ENCODE results near the gene IL1RAP. TPM values are rescaled to one million over a fixed set of nuclear protein-coding genes. Genes with fewer than 3 reads are reported as not detected.

Gene IL1RAP
- total RNA-seq, 4 donors from 2014 or later = 3.4 to 6.9 (median 4.9) TPM

DNA sequence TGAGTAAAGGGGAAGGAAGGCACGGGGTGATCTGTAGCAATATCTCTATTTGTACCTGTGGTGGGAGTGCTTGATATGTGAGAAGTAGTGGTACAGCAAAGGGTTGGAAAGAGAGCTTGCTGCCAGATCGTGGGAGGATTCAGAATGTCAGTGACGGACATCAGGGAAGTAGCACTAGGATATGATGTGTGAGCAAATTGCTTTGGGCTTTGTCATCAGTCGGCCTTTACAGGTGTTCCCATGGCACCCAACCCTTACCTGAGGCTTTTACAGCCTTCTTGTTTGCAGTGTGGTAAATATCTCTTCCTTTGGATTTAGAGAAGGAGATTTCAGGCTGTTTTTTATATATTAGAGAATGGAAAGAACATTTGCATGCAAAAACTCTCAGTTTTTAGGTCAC is 29.8 kb downstream of the IL1RAP start:
- TF ChIP-seq, protein P1, sequence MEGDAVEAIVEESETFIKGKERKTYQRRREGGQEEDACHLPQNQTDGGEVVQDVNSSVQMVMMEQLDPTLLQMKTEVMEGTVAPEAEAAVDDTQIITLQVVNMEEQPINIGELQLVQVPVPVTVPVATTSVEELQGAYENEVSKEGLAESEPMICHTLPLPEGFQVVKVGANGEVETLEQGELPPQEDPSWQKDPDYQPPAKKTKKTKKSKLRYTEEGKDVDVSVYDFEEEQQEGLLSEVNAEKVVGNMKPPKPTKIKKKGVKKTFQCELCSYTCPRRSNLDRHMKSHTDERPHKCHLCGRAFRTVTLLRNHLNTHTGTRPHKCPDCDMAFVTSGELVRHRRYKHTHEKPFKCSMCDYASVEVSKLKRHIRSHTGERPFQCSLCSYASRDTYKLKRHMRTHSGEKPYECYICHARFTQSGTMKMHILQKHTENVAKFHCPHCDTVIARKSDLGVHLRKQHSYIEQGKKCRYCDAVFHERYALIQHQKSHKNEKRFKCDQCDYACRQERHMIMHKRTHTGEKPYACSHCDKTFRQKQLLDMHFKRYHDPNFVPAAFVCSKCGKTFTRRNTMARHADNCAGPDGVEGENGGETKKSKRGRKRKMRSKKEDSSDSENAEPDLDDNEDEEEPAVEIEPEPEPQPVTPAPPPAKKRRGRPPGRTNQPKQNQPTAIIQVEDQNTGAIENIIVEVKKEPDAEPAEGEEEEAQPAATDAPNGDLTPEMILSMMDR (IDR thresholded peaks at IDR 0.05) = no peak
- no peak overlapping the region for H3K27ac ChIP-seq
- H3K27me3 ChIP-seq = no peaks in the 10 kb centered on the region
- DNase-seq = no peak
- no peaks in the 10 kb centered on the region for H3K36me3 ChIP-seq
- no peaks in the 10 kb centered on the region for H3K4me1 ChIP-seq
- no peak overlapping the region for H3K4me3 ChIP-seq
- H3K9me3 ChIP-seq = no peaks in the 10 kb centered on the region

DNA sequence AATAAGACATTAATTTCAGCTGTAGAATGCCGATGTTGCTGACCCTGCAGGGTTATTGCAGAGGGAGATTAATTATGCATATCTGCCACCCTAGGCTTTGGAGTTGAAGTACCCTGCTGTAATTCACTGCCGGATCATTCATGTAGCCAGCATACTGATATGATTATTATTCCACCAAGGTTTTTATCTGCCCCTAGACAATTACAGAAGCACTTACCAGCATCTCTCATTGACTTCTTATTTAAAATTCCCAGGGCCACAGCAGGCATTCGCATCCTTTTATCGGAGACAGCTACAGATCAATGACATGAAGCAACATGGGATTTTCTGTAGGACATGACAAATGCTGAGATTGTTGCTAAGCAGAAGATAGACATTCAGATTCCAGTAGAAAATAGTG is 31.3 kb downstream of the IL1RAP start:
- TF ChIP-seq POLR2A (IDR thresholded peaks at IDR 0.05) = no peak
- TF ChIP-seq, protein P1 (IDR thresholded peaks at IDR 0.05) = no peak
- Histone ChIP-seq H3K27me3 (no peaks in the 10 kb centered on the region), H3K4me3 (no peak overlapping the region), H3K36me3 (no peaks in the 10 kb centered on the region), H3K4me1 (no peaks in the 10 kb centered on the region), H3K9me3 (no peaks in the 10 kb centered on the region), H3K27ac (no peak overlapping the region)
- DNase-seq = no peak

DNA sequence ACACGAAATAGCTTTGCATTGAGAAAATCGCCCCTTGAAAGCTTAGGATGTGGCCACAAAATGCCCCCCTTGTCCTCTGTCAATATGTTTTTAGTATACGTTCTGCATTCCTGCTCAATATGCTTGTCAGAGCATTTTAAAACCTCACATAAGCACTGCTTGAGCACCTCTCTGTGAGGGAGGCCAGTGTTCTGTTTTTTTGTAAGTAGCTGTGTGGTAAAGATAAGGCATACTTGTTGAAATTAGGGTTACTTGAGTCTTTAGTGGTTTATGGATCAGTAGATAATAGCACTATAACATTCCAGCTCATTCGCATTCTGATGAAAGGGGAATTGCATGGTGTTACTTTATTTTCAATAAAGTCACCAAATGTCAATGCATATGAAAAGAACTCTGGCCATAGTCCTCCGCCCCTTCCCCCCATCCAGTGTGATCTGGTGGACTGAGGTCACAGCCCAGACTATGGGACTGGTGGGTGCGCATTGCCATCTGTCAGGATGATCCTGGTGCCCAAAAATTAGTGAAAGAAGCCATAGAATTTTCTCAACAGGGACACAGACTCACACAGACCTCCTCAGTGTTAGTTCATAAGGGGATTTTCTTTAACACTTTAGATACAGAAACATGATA is 33.1 kb downstream of the IL1RAP start:
- H3K27me3 ChIP-seq = no peaks in the 10 kb centered on the region
- no peaks in the 10 kb centered on the region for H3K4me1 ChIP-seq
- no peaks in the 10 kb centered on the region for H3K9me3 ChIP-seq
- DNase-seq = no peak
- no peak for TF ChIP-seq POLR2A (IDR thresholded peaks at IDR 0.05)
- TF ChIP-seq, protein P1 (IDR thresholded peaks at IDR 0.05) = no peak
- no peaks in the 10 kb centered on the region for H3K36me3 ChIP-seq
- no peak overlapping the region for H3K4me3 ChIP-seq
- no peak overlapping the region for H3K27ac ChIP-seq

GRCh38 chr3:190548031-190548656 is 34.3 kb downstream of the IL1RAP start:
- no peaks in the 10 kb centered on the region for H3K4me1 ChIP-seq
- DNase-seq = no peak
- TF ChIP-seq, protein P1 (IDR thresholded peaks at IDR 0.05) = no peak
- no peak for TF ChIP-seq POLR2A (IDR thresholded peaks at IDR 0.05)
- no peaks in the 10 kb centered on the region for H3K27me3 ChIP-seq
- H3K9me3 ChIP-seq = no peaks in the 10 kb centered on the region
- H3K4me3 ChIP-seq = no peak overlapping the region
- no peaks in the 10 kb centered on the region for H3K36me3 ChIP-seq
- no peak overlapping the region for H3K27ac ChIP-seq

DNA sequence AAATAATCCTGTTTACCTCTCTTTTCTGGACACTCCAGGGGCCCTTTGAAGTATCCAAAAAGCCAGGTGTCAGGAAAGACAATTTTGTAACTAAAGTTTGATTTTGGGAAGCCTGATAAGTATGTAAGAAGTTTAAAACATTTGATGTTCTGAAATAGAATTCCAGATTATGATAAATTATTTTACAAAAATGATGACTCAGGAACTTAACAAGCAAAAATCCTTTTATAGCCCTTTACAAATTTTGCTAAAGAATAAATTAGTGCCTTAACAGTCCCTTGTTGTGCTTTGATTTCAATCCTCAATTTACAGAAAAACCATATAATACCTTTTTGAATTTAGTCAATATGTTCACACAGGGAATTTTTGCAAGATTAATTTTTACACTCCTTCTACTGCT is 38.1 kb downstream of the IL1RAP start:
- Histone ChIP-seq H3K4me1 (no peaks in the 10 kb centered on the region), H3K36me3 (no peaks in the 10 kb centered on the region), H3K27ac (no peak overlapping the region), H3K9me3 (no peaks in the 10 kb centered on the region), H3K4me3 (no peak overlapping the region), H3K27me3 (no peaks in the 10 kb centered on the region)
- no peak for TF ChIP-seq POLR2A (IDR thresholded peaks at IDR 0.05)
- TF ChIP-seq, protein P1 (IDR thresholded peaks at IDR 0.05) = no peak
- no peak for DNase-seq
